Breast epithelium (tissue), 4 donors: Measurements from ENCODE around the gene PTPN3. TPM values are rescaled to one million over a fixed set of nuclear protein-coding genes. Genes with fewer than 3 reads are reported as not detected.

Experiments
- DNase-seq, 2 donors: peaks; one replicate each; pipeline ENCODE4 v3.0.0-alpha.2; 2019; ENCODE audit warnings: low spot score in 2 of 2
- H3K27ac ChIP-seq, 2 donors: fragments of 200-600 bp; sonication (generic) in 1 of 2; one replicate each; pipeline ENCODE4 v1.5.1; 2016 to 2019; ENCODE audit warnings: mild to moderate bottlenecking in 1 of 2
- H3K27me3 ChIP-seq, 2 donors: fragments of 200-600 bp; sonication (generic) in 1 of 2; one replicate each; pipeline versions ENCODE4 v1.5.1 to v1.6.0; 2017 to 2019; ENCODE audit warnings: control low read depth in 1 of 2, mild to moderate bottlenecking in 1 of 2
- H3K36me3 ChIP-seq: fragments of 200-600 bp; one replicate; pipeline ENCODE4 v1.5.1; 2019
- H3K4me1 ChIP-seq, 2 donors: fragments of 200-600 bp; sonication (generic); one replicate each; pipeline ENCODE4 v1.5.1; 2016 to 2019; ENCODE audit warnings: control low read depth in 1 of 2
- H3K4me3 ChIP-seq, 3 donors: fragments of 200-600 bp; sonication (generic); 1 replicate in 2 of 3; 2 replicates in 1 of 3; pipeline ENCODE4 v1.5.1; 2016 to 2019; ENCODE audit warnings: mild to moderate bottlenecking in 3 of 3, moderate library complexity in 2 of 3
- H3K9me3 ChIP-seq, 2 donors: fragments of 200-600 bp; sonication (generic) in 1 of 2; one replicate each; pipeline ENCODE4 v1.5.1; 2016 to 2019; ENCODE audit warnings: control low read depth in 1 of 2
- CTCF ChIP-seq, 3 donors: fragments of 450-650 bp; IDR thresholded peaks; one replicate each; pipeline ENCODE4 v1.5.1; 2016 to 2017; ENCODE audit warnings: antibody characterized with exemption in 3 of 3, mild to moderate bottlenecking in 3 of 3, moderate library complexity in 3 of 3
- POLR2A ChIP-seq: fragments of 450-650 bp; IDR thresholded peaks from one replicate; pipeline ENCODE4 v1.6.1; 2016; ENCODE audit warnings: antibody characterized with exemption, mild to moderate bottlenecking, moderate library complexity
- POLR2AphosphoS5 ChIP-seq, 3 donors: sonication (generic); formaldehyde crosslinking; IDR thresholded peaks; one replicate each; pipeline ENCODE4 v1.6.1; 2017; ENCODE audit warnings: antibody characterized with exemption in 3 of 3
- intact Hi-C: fragments of 100-400 bp; cut with DNase I; formaldehyde crosslinking; loops from one replicate; pipeline ENCODE4 v1.15.1; 2023; ENCODE audit warnings: low total_unique reads
- total RNA-seq, 3 donors: library from RNA; depleted of rRNA; stranded (reverse); fragments of >200 nt; gene quantifications; one replicate each; pipeline ENCODE4 v1.1.0, GENCODE V29; 2016

PTPN3 gene
- total RNA-seq, 3 donors from 2014 or later: 4.2 to 21.2 (median 14.4) TPM

- intact Hi-C loops: no loop called here
- H3K9me3 ChIP-seq: no peaks in the 10 kb centered on the region
- H3K36me3 ChIP-seq: no peaks in the 10 kb centered on the region
- no peaks in the 10 kb centered on the region for H3K4me1 ChIP-seq
- no peak overlapping the region for H3K4me3 ChIP-seq
- no peaks in the 10 kb centered on the region for H3K27me3 ChIP-seq
- no peak overlapping the region for H3K27ac ChIP-seq
- DNase-seq: no peak
- TF ChIP-seq POLR2AphosphoS5 (IDR thresholded peaks at IDR 0.05) (no peak), POLR2A (no peak), CTCF (IDR thresholded peaks at IDR 0.05) (no peak)
Measured at GRCh38 chr9:109419531-109419930, 78.6 kb downstream of the PTPN3 start.

- no peak overlapping the region for H3K27ac ChIP-seq
- H3K27me3 ChIP-seq: no peaks in the 10 kb centered on the region
- no peaks in the 10 kb centered on the region for H3K36me3 ChIP-seq
- DNase-seq: no peak
- H3K4me1 ChIP-seq: no peaks in the 10 kb centered on the region
- TF ChIP-seq POLR2AphosphoS5 (IDR thresholded peaks at IDR 0.05): no peak
- TF ChIP-seq CTCF (IDR thresholded peaks at IDR 0.05): no peak
- no peak for TF ChIP-seq POLR2A
- H3K4me3 ChIP-seq: no peak overlapping the region
- no peaks in the 10 kb centered on the region for H3K9me3 ChIP-seq
- intact Hi-C loops: no loop called here
Measured at GRCh38 chr9:109418827-109419226, 79.3 kb downstream of the PTPN3 start.

GRCh38 chr9:109417585-109418544 lies 80.2 kb downstream of the PTPN3 start:
- H3K4me1 ChIP-seq: no peaks in the 10 kb centered on the region
- no peak for TF ChIP-seq POLR2AphosphoS5 (IDR thresholded peaks at IDR 0.05)
- no peak for TF ChIP-seq POLR2A
- TF ChIP-seq CTCF (IDR thresholded peaks at IDR 0.05): no peak
- H3K27me3 ChIP-seq: no peaks in the 10 kb centered on the region
- no peak overlapping the region for H3K4me3 ChIP-seq
- intact Hi-C loops: loop anchor here (1.0 kb wide), 1 partner anchor 13 kb away; no protein-coding TSS in a partner anchor
- no peaks in the 10 kb centered on the region for H3K9me3 ChIP-seq
- no peaks in the 10 kb centered on the region for H3K36me3 ChIP-seq
- no peak for DNase-seq
- no peak overlapping the region for H3K27ac ChIP-seq

GRCh38 chr9:109417054-109417453 lies 81.1 kb downstream of the PTPN3 start:
- H3K4me1 ChIP-seq: no peaks in the 10 kb centered on the region
- no peaks in the 10 kb centered on the region for H3K36me3 ChIP-seq
- no peaks in the 10 kb centered on the region for H3K27me3 ChIP-seq
- no peak overlapping the region for H3K4me3 ChIP-seq
- TF ChIP-seq POLR2AphosphoS5 (IDR thresholded peaks at IDR 0.05): no peak
- no peak for TF ChIP-seq POLR2A
- TF ChIP-seq CTCF (IDR thresholded peaks at IDR 0.05): no peak
- no peaks in the 10 kb centered on the region for H3K9me3 ChIP-seq
- no peak overlapping the region for H3K27ac ChIP-seq
- intact Hi-C loops: loop anchor here (1.0 kb wide), 1 partner anchor 12 kb away; no protein-coding TSS in a partner anchor
- DNase-seq: no peak

- Histone ChIP-seq H3K36me3 (no peaks in the 10 kb centered on the region), H3K27me3 (no peaks in the 10 kb centered on the region), H3K9me3 (no peaks in the 10 kb centered on the region), H3K27ac (no peak overlapping the region), H3K4me1 (no peaks in the 10 kb centered on the region), H3K4me3 (no peak overlapping the region)
- no peak for DNase-seq
- TF ChIP-seq POLR2AphosphoS5 (IDR thresholded peaks at IDR 0.05): no peak
- TF ChIP-seq POLR2A: no peak
- no peak for TF ChIP-seq CTCF (IDR thresholded peaks at IDR 0.05)
- intact Hi-C loops: no loop called here
Measured at GRCh38 chr9:109416135-109416706, 81.9 kb downstream of the PTPN3 start.
